NCI-H526 treated with DMSO at 0.1 percent for 48 hours (cell line): ENCODE results near the gene CFAP97.
"Not testable (repeated sequence)": the region's sequence is repeated elsewhere in the genome, so short reads cannot be mapped to it uniquely, and the experiment has no call there.

ENCODE experiments used
- DNase-seq: peaks from one replicate; lab custom pipeline; 2025; lab: John Stamatoyannopoulos, UW

CFAP97 gene

DNA sequence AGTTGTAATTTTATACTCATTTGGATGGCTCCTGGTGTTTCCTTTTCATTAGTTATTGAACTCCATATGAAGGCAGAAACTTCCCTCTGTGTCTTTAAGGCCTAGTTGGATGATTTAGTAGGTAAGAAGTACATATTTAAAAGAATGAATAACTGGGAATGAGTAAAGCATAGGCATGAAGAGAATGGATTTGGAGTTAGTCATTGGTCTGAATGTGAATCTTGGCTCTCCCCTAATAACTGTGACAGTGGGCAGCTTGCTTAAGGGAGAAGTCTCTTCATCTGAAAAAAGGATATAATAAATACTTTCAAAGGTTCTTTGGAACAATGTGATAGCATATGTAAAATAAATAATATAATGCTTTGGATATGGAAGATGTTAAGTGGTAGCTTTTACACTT is 18.8 kb upstream of the CFAP97 start:
- DNase-seq = no peak

GRCh38 chr4:185221912-185222311 is 18.1 kb upstream of the CFAP97 start:
- no peak for DNase-seq

GRCh38 chr4:185221491-185221890 is 17.7 kb upstream of the CFAP97 start:
- DNase-seq = no peak

GRCh38 chr4:185219551-185220344 is 15.9 kb upstream of the CFAP97 start:
- DNase-seq = peak; percentile 21

GRCh38 chr4:185218312-185218711 is 14.5 kb upstream of the CFAP97 start:
- no peak for DNase-seq

- DNase-seq = no peak
Measured at GRCh38 chr4:185217408-185217975, 13.7 kb upstream of the CFAP97 start.

GRCh38 chr4:185215261-185215660 is 11.5 kb upstream of the CFAP97 start:
- DNase-seq = no peak

GRCh38 chr4:185213877-185214276 is 10.1 kb upstream of the CFAP97 start:
- DNase-seq = no peak

DNA sequence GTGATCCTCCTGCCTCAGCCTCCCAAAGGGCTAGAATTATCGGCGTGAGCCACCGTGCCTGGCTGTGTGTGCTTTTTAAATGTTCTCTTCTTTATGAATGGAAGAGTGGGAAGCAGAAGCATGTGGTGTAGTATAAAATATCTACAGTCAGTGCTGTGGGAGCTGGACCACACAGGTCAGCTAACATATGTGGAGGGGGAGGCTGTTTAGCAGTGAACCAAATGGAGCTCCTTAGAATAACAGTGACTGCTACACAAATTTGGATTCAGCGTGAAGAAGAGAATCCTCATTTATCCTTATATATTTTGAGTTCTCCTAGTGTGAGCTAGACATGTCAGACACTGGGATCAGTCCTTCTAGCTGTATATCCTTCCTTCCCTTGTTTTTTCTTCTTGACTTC is 8.8 kb upstream of the CFAP97 start:
- no peak for DNase-seq

DNA sequence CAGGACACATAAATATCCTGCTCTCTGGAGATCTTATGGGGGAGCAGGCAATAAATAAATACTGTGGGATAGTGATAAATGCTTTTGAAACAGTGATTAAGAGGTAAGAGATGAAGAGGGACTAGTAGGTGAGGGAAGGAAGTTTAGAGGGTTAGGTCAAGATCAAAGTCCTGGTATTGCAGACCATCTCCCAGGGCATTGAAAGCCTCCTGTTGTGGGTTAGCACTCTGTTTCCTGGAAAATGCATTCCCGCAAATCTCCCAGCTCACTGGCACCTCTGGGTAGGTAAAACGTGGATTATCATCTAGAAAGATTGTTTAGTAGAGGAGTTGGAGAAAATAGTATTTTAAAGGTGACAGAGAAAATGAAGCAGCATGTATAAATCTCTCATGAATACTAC is 7.8 kb upstream of the CFAP97 start:
- DNase-seq = no peak

DNA sequence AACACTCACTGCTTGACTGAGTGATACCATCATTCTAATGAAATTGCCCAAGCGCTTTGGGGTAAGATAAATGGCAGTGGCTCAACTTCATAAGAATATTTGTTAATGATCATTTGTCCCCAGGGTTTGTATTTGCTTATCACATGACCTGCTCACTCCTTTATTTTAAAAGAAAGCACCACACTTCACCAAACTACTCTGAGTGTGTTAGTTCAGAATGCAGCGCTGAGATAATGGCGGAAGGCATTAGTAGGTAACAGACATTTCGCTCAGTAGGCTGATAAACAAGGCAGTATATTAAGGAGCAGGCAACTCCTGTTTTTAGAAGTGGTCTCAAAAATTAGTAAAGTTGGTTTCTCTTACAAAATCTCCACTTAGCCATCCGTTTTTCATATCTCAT is 7.2 kb upstream of the CFAP97 start:
- no peak for DNase-seq

DNA sequence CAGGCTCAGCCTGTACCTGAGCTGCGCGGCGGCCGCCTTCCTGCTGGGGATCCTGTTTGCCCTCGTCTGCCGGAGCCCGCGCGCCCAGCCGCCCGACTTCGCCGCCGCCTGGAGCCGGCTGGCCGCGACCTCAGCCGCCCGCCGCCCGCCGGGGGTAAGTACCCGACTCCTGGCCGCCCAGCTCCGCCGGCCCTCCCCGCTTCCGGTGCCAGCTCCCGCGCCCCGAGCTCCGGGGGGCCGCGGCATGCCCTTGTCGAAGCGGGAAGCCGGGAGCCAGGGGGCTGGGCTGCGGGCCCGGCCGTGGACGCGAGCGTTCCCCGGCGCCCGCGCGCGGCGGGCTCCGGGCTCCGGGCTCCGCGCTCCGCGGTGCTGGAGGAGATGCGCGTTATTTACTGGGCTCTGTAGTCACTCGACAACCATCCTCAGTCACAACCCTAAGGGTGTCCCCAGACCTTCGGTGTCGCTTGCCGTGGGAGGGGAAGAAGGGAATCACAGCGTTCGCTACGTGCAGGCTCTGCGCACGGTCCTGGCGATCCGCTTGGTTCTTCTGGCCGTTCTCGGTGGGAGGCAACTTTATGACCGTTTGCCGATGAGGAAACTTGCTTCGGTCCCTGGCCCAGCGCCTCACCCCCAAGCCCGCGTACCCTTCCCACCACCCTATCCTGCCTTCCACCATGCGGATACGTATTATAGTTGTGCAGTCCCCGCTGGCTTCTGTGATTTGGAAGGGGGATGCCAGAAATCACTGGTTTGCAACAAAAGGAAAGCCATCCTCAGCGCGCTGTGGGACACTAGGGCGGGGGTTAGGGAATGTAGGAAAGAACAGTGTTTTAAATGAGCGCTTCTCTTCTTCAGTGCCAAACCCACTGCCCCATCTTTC is 6.5 kb upstream of the CFAP97 start:
- peak; percentile 27 for DNase-seq

GRCh38 chr4:185209852-185210101 is 6.0 kb upstream of the CFAP97 start:
- DNase-seq = not testable (repeated sequence)

DNA sequence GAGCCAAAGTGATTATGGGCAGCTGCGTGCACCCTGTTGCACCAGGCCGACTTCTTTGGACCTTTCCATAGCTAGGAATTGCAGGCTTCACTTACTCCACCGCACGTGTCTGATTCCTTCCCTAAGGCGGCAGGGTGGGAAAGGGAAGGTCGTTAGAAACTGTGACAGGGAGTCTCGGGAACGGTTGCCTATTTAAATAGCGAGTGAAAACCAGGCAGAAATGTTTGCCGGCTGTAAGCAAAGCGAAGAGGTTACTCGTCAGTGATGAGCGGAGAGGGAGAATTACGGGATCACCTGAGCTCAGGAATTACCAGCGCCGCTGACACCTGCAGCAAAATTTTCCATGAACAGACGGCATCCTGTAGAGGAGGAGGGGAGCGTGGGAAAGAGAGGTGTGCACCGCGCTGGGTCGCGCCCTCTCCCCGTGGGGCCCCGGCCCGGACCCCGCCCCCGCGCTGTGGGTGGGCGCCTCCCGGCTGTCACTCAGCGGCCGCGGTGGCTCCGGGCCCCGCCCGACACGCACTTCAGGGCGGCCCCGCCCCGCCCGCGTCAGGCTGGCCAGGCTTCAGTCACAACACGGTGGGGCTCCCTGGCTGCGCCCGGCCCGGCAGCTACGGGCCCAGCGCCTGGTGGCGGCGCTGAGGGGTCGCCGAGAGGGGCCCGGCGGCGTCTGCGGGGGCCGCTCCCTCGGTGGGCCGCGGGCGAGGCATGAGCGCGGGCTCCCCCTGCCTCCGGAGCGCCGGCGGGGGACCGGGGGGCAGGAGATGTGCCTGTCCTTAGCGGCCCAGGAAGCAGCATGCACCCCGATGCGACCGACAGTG is 5.4 kb upstream of the CFAP97 start, which contains the start of gene SNX25:
TSS of gene SNX25 (plus strand) at position 568 of the 821 bp plus-strand sequence. CDS start at position 797, 229 bp downstream.
- peak; percentile 85 for DNase-seq

DNA sequence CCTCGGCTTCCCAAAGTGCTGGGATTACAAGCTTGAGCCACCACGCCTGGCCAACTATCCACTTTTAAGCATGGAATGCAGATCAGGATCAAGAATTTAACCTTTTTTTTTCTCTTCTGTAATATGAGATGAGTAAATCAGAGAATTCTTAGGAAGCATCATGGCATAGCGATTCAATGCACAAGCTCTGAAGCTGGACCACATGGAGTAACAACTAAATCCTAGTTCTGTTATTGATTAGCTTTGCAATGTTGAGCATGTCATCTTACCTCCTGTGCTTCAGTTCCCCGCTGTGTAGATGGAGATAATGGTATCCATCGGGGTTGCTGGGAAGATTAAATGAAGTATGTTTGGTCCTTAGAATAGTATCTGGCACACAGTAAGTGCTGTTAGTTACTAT is 3.7 kb upstream of the CFAP97 start:
- no peak for DNase-seq

- no peak for DNase-seq
Measured at GRCh38 chr4:185205697-185206342, 2.0 kb upstream of the CFAP97 start.

GRCh38 chr4:185205073-185205472 is 1.3 kb upstream of the CFAP97 start:
- not testable (repeated sequence) for DNase-seq

GRCh38 chr4:185204238-185204910 is 574 bp upstream of the CFAP97 start:
- DNase-seq = no peak

- peak; percentile 31 for DNase-seq
Measured at GRCh38 chr4:185202984-185203485, 765 bp downstream of the CFAP97 start.
